GM18907 (cell line): Measurements from ENCODE around the gene PRR27.
"Not testable (repeated sequence)": the region's sequence is repeated elsewhere in the genome, so short reads cannot be mapped to it uniquely, and the experiment has no call there.

ENCODE experiments used
- ATAC-seq: cut with Tn5 transposase; IDR thresholded peaks from one replicate; pipeline ENCODE4 v1.9.1; 2021; ENCODE audit warnings: mild to moderate bottlenecking, moderate library complexity; ENCODE audit not compliant: unreplicated experiment

The PRR27 gene

DNA sequence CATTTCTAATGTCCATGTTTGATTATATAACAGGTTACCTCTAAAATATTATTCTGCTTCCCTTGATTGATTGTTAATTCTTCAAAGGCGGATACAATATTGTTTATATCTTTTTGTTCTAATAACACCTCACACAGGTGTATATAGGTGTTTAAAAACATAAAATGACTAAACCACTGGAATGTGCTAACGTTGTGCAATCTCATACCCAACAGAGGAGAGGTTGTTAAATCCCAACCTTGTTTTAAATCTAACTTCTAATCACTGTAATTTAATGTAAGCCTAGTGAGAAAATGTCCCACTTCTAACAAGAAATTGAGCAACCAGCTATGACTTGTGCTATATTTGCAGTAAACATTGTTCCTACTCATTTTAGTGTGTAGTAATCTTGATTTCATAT is 42.8 kb downstream of the PRR27 start:
- ATAC-seq = no peak

DNA sequence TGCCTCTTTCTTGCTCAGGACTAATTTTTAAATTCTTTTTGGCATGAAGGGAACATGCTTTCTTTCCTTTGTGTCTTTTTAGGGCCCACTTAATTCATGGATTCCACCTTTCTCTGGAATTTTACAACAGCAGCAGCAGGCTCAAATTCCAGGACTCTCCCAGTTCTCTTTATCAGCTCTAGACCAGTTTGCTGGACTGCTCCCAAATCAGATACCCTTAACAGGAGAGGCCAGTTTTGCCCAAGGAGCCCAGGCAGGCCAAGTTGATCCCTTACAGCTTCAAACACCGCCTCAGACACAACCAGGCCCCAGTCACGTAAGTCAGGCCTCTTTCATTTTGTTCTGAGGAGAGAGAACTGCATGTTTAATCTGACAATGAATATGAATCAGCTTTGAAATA is 43.8 kb downstream of the PRR27 start:
- no peak for ATAC-seq

DNA sequence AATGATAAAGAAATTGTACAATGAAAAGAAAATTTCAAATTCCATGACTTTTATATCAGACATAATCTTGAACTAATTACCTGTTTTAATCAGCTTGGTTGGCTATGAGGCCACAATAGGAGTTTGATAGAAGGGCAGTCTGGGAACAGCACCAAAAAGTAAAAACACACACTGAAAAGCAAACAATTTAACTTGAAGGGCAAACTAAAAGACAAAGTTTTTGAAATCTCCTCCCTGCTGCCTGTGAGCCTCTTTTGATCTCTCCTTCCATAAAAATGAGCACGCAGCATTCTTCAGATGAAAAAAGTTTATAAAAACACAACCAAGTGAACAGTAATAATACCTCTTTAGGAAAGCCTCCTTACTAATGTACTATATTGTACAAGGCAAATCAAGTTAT is 49.6 kb downstream of the PRR27 start:
- ATAC-seq = no peak

DNA sequence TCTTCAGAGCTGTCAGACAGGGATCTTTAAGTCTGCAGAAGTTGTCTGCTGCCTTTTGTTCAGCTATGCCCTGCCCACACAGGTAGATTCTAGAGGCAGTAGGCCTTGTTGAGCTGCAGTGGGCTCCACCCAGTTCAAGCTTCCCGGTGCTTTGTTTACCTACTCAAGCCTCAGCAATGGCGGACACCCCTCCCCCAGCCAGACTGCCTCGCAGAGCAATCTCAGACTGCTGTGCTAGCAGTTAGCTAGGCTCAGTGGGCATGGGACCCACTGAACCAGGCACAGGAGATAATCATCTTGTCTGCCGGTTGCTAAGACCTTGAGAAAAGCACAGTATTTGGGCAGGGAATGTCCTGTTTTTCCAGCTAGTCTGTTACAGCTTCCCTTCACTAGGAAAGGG is 58.7 kb downstream of the PRR27 start:
- not testable (repeated sequence) for ATAC-seq
